Lower leg skin (tissue), 3 donors: ENCODE data around the gene DFFB.

Experiments used
- POLR2A ChIP-seq, 2 donors: fragments of 450-650 bp; IDR thresholded peaks; one replicate each; pipeline ENCODE4 v1.6.1; 2016 to 2017; ENCODE audit warnings: antibody characterized with exemption in 2 of 2, mild to moderate bottlenecking in 1 of 2, moderate library complexity in 1 of 2
- TF ChIP-seq, protein P1 (sequence below), 3 donors: fragments of 450-650 bp; IDR thresholded peaks; one replicate each; pipeline ENCODE4 v1.5.1; 2016; ENCODE audit warnings: antibody characterized with exemption in 3 of 3, mild to moderate bottlenecking in 3 of 3, moderate library complexity in 2 of 3

DNA sequence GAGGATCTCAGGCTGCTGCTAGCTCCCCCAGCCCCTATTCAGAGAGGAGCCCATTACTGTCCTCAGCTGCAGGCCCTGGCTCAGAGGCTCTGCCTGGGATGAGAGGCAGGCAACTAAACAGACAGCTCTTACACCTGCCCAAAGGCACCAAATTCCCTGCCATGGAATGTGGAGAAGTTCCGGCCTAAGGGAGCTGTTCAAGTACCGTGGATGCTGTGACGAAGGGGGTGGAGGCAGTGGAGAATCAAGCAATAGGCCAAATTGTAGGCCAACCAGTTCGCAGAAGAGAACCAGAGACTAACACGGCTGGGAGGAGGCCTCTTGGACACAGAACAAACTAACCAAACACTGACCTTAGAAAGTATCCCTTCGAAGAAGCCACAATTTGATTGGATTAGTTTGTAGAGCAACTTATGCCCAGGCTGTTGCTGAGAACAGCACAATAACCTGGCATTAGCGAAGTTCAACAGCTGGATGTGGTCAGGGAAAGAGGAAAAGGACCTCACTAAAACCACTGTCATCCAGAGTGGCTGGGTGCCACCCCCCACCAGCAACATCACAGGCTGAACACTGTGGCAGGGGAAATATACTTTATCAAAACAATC lies 39.2 kb downstream of the DFFB start:
- TF ChIP-seq, protein P1, sequence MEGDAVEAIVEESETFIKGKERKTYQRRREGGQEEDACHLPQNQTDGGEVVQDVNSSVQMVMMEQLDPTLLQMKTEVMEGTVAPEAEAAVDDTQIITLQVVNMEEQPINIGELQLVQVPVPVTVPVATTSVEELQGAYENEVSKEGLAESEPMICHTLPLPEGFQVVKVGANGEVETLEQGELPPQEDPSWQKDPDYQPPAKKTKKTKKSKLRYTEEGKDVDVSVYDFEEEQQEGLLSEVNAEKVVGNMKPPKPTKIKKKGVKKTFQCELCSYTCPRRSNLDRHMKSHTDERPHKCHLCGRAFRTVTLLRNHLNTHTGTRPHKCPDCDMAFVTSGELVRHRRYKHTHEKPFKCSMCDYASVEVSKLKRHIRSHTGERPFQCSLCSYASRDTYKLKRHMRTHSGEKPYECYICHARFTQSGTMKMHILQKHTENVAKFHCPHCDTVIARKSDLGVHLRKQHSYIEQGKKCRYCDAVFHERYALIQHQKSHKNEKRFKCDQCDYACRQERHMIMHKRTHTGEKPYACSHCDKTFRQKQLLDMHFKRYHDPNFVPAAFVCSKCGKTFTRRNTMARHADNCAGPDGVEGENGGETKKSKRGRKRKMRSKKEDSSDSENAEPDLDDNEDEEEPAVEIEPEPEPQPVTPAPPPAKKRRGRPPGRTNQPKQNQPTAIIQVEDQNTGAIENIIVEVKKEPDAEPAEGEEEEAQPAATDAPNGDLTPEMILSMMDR (IDR thresholded peaks at IDR 0.05), result no peak
- no peak for TF ChIP-seq POLR2A (IDR thresholded peaks at IDR 0.05)
